HG03175 (cell line): ENCODE measurements around the gene TWF1.
"Not testable (repeated sequence)": the region's sequence is repeated elsewhere in the genome, so short reads cannot be mapped to it uniquely, and the experiment has no call there.

Source experiments
- ATAC-seq: cut with Tn5 transposase; IDR thresholded peaks from one replicate; pipeline ENCODE4 v1.9.1; 2021; ENCODE audit warnings: mild to moderate bottlenecking, moderate library complexity; ENCODE audit not compliant: unreplicated experiment

Gene TWF1

GRCh38 chr12:43805860-43806736, at the start of gene TWF1:
TSS of gene TWF1 (minus strand) at chr12:43806317. CDS start at chr12:43806245, 72 bp downstream.
- ATAC-seq, result peak; percentile 96

GRCh38 chr12:43852744-43853143, 46.6 kb upstream of the TWF1 start:
- no peak for ATAC-seq

DNA sequence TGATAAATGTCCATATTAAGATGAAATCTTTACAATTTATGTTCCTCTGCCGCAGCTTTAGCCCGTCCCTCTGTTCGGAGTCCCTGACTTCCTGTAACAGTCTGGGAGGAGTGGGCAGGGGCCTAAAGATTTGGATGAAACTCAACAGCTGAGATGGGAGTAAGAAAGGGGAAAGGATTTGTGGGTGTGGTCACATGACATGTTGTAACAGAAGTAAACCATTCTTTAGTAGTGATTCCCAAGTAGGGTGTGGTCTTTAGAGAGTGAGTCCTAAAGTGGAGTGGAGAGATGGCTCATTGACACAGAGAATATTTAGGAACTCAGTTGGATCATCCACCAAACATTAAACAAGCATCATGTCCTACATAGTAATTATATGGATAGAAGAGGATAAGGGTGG, 42.7 kb upstream of the TWF1 start:
- ATAC-seq, result no peak

DNA sequence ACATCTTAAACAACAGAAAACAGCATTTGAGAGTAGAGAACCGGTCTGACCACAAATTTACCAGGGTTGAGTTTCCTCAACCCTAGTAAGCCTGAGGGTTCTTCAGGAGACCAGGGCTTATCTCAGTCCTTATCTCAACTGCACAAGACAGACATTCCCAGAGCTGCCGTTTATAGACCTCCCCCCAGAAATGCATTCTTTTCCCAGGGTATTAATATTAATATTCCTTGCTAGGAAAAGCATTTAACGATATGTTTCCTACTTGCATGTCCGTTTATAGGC, 42.0 kb upstream of the TWF1 start:
- no peak for ATAC-seq

- not testable (repeated sequence) for ATAC-seq
Observed at GRCh38 chr12:43847425-43848225, 41.5 kb upstream of the TWF1 start.

DNA sequence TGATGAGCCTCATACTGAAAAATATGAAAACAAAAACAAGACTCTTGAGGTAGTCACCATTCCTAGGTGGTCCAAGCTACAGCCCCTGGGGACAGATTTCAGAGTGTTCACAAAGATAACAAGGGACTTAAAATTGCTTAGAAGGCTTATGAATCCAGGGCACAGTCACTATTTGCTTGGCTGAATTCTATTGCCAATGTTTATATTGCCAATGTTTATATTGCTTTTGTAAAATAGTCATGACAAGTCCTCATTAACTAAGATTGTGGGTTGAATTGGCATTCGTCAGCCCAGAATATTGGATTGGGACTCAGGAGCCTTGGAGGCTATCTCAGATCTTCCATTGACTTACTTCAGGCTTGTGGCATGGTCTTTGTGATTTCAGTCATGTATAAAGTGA, 36.1 kb upstream of the TWF1 start:
- no peak for ATAC-seq

DNA sequence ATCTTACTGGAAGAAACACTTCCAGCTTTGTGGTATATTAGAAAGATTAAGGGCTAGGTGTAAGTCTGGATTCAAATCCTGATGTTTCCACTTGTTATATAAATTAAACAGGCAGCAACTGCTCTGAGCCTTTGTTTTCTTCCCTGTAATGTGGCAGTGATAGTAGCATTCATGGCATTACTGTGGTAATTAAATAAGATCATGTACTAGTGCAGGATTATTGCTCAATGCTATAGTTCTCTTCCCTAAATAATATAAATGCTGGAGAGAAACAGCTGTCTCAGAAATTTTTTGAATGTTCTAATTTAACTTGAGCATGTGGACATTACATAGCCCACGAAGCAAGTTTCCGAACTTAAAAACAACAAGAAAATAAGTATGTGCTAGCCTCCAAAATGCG, 35.1 kb upstream of the TWF1 start:
- ATAC-seq, result no peak

- no peak for ATAC-seq
Observed at GRCh38 chr12:43840338-43840737, 34.2 kb upstream of the TWF1 start.

GRCh38 chr12:43836475-43836989, 30.4 kb upstream of the TWF1 start:
- ATAC-seq, result peak; percentile 41

DNA sequence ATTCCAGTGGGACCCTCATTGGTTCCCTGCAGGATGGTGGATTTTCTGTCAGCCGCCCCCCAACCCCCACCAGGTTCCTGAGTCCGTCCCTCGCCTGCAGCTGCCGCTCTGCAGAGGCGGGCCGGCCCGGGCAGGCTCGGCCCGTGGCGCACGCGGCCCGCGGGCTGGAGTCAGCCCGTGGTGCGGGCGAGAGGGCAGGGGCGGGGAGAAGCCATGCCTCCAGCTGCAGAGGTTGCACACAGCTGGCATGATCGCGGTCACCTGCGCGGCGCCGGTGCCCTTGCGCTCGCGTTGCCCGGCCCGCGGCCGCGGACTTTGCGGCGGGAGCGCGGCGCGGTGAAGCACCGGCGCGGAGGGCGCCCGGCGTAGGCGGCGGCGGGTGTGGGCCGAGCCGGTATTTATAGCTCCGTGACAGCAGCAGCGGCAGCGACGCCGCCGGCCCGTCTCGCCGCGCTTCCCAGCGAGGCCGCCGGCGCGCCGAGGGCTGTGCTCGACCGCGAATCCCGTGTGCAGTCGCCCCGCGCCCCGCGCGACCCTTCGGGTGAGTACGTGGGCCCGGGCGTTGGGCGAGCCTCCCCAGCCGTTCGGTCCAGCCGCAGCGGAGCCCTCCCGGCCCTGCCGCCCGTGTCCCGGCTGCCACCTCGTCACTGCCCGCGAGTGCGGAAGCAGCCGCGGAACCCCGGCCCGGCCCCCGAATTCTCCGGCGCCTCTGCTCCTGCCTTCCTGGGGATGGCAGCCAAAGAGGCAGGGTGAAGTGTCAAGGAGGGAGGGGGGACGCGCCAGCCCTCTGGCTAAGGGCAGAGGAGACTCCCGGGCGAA, 29.7 kb upstream of the TWF1 start, which contains the start of gene TMEM117:
Gene TMEM117, plus strand, starts transcription at position 426 of the 819 bp plus-strand sequence.
- ATAC-seq, result peak; percentile 83

GRCh38 chr12:43835264-43835655, 29.1 kb upstream of the TWF1 start:
- ATAC-seq, result peak; percentile 8

GRCh38 chr12:43832463-43833168, 26.5 kb upstream of the TWF1 start:
- ATAC-seq, result no peak

- no peak for ATAC-seq
Observed at GRCh38 chr12:43827093-43827492, 21.0 kb upstream of the TWF1 start.

DNA sequence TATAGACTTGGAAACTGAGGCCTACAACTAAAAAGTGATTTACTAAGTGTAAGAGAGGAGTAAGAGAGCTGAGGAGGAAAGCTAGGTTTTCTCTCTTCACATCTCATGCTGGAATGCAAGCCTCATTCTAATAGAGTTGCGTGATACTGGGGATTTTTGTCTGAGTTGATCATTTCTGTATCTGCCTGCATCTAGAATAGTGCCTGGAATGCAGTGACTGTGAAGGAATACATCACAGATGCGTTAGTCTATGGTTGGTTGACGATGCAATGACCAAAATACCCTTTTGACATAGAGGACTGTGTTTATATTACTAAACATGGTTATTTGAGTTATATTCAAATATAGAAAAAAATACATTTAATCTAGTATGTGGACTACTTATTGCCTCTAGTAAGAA, 20.6 kb upstream of the TWF1 start:
- no peak for ATAC-seq

DNA sequence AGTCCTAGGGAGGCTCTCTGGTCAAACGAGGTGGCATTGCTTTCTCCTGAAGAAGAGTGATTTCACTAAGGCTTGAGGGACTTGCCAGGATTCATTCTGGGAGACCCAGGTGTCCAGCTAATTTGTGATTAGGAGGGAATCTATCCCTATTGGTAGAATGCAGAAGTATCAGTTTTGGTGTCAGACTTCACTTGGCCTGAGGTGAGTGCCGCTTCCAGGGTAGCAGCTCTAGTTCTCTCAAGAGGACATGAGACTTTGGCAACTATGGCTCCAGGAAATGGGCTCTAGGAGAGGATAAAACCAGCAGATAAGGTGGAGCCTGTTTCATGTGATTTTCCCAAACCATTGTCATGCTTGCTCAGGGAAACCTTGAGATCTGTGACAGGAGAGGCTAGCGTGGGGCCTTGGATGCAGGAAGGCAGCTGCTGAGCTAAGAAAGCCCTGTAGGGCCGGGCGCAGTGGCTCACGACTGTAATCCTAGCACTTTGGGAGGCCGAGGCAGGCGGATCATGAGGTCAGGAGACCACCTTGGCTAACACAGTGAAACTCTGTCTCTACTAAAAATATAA, 18.2 kb upstream of the TWF1 start:
- ATAC-seq, result no peak

GRCh38 chr12:43816168-43816567, 10.1 kb upstream of the TWF1 start:
- no peak for ATAC-seq

- ATAC-seq, result no peak
Observed at GRCh38 chr12:43815416-43815815, 9.3 kb upstream of the TWF1 start.

- no peak for ATAC-seq
Observed at GRCh38 chr12:43812926-43813325, 6.8 kb upstream of the TWF1 start.

GRCh38 chr12:43812057-43812456, 5.9 kb upstream of the TWF1 start:
- ATAC-seq, result no peak

GRCh38 chr12:43807386-43807785, 1.3 kb upstream of the TWF1 start:
- no peak for ATAC-seq
